Measurements from ENCODE around the gene ZMIZ2.
A peak's percentile ranks its signal among the peaks of the same experiment; 100 is the strongest.

The ZMIZ2 gene

GRCh38 chr7:44743750-44744149 is 4.9 kb upstream of the ZMIZ2 start:
- Histone ChIP-seq H3K36me3 (ENCODE audit: control insufficient read depth, insufficient read depth, low read length) (no peaks in the 10 kb centered on the region), H3K27ac (no peak overlapping the region), H3K4me3 (ENCODE audit: low read depth, low read length) (no peak overlapping the region), H3K4me2 (ENCODE audit: low read length) (no peak overlapping the region), H2AFZ (peak overlapping the region; percentile 45), H3K9ac (no peak overlapping the region), H3K9me3 (ENCODE audit: control insufficient read depth, low read length) (no peaks in the 10 kb centered on the region), H3K27me3 (ENCODE audit: control insufficient read depth, insufficient read depth, low read length) (no peaks in the 10 kb centered on the region), H3K4me1 (no peaks in the 10 kb centered on the region), H3K79me2 (no peaks in the 10 kb centered on the region)
- no peak for TF ChIP-seq CTCF (IDR thresholded peaks at IDR 0.05)

- H3K4me2 ChIP-seq (ENCODE audit: low read length), result peak overlapping the region; percentile 77
- H2AFZ ChIP-seq, result peak overlapping the region; percentile 51
- H3K9ac ChIP-seq, result peak overlapping the region; percentile 59
- H3K36me3 ChIP-seq (ENCODE audit: control insufficient read depth, insufficient read depth, low read length), result no peaks in the 10 kb centered on the region
- peaks cover 13% of the 10 kb centered on the region for H3K4me1 ChIP-seq
- H3K4me3 ChIP-seq (ENCODE audit: low read depth, low read length), result peak overlapping the region; percentile 65
- TF ChIP-seq CTCF (IDR thresholded peaks at IDR 0.05), result no peak
- H3K79me2 ChIP-seq, result peaks cover 24% of the 10 kb centered on the region
- H3K27ac ChIP-seq, result peak overlapping the region; percentile 40
- H3K27me3 ChIP-seq (ENCODE audit: control insufficient read depth, insufficient read depth, low read length), result no peaks in the 10 kb centered on the region
- H3K9me3 ChIP-seq (ENCODE audit: control insufficient read depth, low read length), result no peaks in the 10 kb centered on the region
Measured at GRCh38 chr7:44748948-44749731, 493 bp downstream of the ZMIZ2 start.

- Histone ChIP-seq H3K27me3 (ENCODE audit: control insufficient read depth, insufficient read depth, low read length) (no peaks in the 10 kb centered on the region), H3K36me3 (ENCODE audit: control insufficient read depth, insufficient read depth, low read length) (no peaks in the 10 kb centered on the region), H3K9me3 (ENCODE audit: control insufficient read depth, low read length) (no peaks in the 10 kb centered on the region), H3K4me3 (ENCODE audit: low read depth, low read length) (peak overlapping the region; percentile 65), H3K4me2 (ENCODE audit: low read length) (peak overlapping the region; percentile 77), H3K79me2 (peaks cover 32% of the 10 kb centered on the region), H3K27ac (no peak overlapping the region), H3K9ac (no peak overlapping the region), H3K4me1 (peaks cover 13% of the 10 kb centered on the region), H2AFZ (no peak overlapping the region)
- TF ChIP-seq CTCF (IDR thresholded peaks at IDR 0.05), result no peak
Measured at GRCh38 chr7:44749992-44750391, 1.3 kb downstream of the ZMIZ2 start.

GRCh38 chr7:44750424-44750823 is 1.8 kb downstream of the ZMIZ2 start:
- H3K9ac ChIP-seq, result no peak overlapping the region

More at GRCh38 chr7:44750424-44750823, 1.8 kb downstream of the ZMIZ2 start:
- H3K79me2 ChIP-seq, result peaks cover 37% of the 10 kb centered on the region
- H3K27ac ChIP-seq, result no peak overlapping the region
- H3K9me3 ChIP-seq (ENCODE audit: control insufficient read depth, low read length), result no peaks in the 10 kb centered on the region
- TF ChIP-seq CTCF (IDR thresholded peaks at IDR 0.05), result no peak
- no peaks in the 10 kb centered on the region for H3K27me3 ChIP-seq (ENCODE audit: control insufficient read depth, insufficient read depth, low read length)
- H3K4me2 ChIP-seq (ENCODE audit: low read length), result no peak overlapping the region
- H2AFZ ChIP-seq, result no peak overlapping the region
- H3K4me1 ChIP-seq, result peaks cover 15% of the 10 kb centered on the region
- H3K4me3 ChIP-seq (ENCODE audit: low read depth, low read length), result no peak overlapping the region
- H3K36me3 ChIP-seq (ENCODE audit: control insufficient read depth, insufficient read depth, low read length), result no peaks in the 10 kb centered on the region
